GM19193 (cell line): Measurements from ENCODE around the gene OTOG.

Source experiments
- POLR2A ChIP-seq: IDR thresholded peaks from 4 replicates; pipeline ENCODE4 v1.6.1; 2011; ENCODE audit not compliant: insufficient read depth, insufficient read length; ENCODE audit errors: extremely low read depth

OTOG gene

DNA sequence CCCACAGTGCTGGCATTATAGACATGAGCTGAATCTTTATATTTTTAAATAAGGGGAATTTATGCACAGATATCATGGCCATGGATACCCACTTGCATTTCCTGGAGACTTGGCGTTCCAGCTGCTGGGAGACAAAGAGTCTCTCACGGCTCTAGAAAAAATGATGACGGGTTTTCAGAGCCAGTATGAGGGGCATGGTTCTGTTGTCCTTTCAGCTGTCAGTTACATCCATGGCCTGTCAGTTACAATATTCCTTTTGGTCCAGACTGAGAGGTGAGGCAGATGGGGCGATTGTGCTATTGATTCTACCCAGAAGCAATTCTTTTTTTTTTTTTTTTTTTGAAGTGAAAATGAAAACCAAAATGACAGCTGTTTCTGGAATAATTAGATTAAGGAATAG, 32.6 kb upstream of the OTOG start:
- TF ChIP-seq POLR2A, result no peak

DNA sequence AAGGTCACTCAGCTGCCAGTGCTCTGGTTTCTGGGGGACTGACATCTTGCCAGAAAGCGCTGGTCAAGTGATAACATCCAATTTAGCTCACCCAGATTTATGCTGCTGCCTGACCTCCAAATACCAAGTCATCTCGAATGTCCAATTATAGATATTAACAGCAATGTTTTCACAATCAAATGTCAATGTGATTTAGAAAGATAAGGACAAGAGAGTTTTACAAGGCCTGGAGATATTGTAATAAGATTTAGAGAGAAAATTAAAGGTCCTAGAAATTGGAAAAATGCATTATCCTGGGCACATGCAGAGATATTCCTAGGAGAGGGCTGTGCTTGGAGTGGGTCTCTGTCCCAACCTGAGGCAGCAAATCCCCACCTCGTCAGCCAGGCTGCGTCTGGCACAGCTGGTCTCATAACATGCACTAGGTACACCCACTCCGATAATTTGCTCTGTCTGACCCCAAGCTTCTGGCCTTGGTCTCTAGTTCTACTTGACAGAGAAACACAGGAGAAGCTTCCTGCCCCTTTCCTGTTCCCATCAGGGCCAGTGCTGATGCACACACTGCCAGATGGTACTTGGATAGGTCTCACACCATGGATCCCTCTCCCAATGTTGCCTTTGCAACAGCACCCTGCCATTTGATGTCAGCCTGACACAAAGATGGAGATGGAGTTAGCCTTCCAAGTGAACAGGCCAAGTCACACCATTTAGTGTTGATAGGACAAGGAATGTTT, 31.4 kb upstream of the OTOG start:
- no peak for TF ChIP-seq POLR2A

DNA sequence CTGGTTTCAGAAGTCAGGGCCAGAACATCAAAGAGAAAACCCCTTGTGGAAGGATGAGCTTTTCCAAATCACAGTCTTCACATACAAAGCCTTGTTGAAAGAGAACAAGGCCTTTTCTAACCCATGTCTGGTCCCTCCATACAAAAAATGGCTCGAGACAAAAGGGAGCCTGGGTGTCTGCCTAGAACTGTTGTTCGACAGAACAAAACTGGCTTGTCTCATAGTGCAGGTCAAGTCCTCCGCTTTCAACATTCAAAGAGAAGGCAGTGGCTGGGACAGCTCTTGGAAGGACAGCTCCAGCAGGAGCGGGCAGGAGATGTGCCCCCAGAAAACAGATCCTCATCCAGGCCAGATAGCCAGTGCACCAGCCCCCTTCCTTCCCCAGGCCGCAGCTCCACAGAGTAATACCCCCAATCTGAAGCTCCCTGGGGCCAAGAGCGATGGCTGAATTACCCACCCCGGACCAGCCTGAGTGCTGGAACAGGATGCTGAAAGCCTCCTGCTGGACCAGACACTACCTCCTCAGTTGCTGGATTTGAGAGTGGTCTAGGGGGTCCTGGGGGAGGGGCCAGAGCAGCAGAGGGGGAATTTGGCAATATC, 30.4 kb upstream of the OTOG start:
- no peak for TF ChIP-seq POLR2A

DNA sequence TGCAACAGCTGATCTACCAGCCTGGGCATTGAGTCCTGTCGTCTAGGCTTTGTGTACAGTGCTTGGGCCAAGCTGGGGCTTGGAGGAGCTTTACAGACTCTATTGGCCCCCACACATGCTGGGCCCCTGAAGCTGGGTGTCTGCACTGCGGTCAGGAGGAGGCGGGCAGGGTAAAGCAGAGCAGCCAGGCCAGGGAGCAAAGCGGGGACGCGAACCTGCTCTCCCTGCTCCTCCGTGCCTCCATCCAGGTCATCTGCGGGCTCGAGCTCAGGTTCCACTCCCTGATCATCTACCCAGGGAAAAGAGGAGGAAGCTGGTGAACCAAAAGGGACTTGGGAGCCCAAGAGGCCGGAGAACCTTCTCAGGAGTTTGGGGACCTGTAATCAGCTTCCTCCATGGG, 29.9 kb upstream of the OTOG start:
- TF ChIP-seq POLR2A, result no peak

DNA sequence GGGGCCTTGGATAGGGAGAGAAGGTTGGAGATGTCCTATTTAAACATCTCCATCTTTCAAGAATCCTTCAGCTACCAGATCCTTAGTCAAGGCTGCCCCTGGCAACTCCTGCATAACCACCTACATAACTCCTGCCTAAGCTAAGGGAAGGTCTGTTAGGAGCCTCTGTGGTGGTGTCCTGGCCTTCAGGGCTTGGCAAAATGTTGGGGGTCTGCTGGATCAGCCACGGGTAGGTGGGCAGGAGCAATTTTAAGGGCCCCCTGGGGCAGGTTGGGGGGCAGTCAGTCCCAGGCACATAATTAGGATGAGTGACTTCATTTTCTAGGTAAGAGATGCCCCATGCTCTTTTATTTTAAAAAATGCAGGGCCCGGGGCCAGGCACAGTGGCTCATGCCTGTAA, 28.7 kb upstream of the OTOG start:
- TF ChIP-seq POLR2A, result no peak

DNA sequence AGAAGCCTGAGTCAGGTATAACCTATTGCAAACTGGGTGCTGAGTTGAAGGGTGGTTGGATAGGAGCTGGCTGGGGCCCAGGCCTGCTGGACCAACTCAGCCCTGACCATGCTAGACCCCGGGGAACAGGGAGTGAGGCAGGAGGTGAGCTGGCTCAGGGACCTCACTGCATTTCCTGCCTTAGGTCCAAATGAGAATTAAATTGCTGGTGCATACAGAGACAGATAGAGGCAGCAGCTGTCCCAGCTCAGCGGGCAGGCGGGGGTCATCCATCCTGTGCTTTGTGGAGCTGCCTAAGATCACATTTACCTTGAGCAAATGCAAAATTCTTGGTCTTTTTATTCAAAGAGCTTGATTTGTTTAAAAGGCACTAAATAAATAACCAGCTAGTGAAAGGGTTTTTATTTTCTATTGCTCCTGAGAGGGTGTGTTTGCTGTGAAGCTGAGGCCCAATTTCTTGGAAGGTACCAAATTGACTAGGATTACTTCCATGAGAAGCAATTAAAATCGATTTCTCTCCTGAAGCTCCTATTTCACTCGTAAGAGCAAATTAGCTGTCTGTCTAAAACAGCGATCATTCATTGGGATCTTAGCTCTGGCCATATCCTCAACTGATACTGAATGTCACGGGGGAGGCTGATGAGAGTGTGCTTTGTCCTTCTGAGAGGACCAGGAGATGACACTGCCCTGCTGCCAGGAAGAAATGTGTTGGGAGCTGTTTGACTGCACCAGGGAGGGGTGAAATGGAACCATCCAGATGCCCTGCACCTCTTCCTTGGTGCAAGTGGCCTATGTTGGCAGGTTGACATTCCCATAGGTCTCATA, 27.8 kb upstream of the OTOG start:
- no peak for TF ChIP-seq POLR2A

DNA sequence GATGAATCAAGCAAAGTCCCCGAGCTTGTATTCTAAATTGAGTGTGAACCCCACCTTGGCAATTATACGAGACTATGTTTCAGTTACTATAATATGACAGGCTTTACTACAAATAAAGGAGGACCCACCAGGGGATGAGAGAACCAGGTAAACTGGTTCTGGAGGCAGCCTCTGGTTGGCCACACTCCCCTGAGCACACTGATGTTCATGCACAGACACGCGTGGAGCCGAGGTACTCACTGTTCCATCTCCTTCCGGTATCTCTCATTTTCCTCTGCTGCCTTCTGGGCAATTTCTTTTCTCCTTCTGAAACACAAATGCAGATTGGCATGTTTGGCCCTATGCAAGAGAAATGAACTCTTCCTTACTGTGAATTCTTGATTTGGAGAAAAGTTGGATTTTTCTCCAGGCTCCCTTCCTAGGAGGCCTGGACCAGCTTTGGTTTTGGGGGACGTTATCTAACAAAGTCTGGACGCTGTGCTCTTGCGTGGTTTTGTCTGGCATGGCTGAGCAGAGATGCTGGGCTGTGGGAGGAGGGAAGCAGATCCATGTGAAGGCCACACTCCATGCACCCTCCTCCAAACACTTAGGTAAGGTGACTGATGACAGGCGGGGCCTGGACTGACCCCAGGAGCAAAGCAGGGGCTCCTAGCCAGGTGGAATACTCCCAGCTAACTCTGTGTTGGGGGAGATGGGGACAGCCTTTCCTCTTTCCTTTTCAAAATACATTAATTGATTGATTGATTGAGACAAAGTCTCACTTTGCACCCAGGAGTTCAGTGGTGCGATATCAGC, 25.8 kb upstream of the OTOG start:
- no peak for TF ChIP-seq POLR2A

DNA sequence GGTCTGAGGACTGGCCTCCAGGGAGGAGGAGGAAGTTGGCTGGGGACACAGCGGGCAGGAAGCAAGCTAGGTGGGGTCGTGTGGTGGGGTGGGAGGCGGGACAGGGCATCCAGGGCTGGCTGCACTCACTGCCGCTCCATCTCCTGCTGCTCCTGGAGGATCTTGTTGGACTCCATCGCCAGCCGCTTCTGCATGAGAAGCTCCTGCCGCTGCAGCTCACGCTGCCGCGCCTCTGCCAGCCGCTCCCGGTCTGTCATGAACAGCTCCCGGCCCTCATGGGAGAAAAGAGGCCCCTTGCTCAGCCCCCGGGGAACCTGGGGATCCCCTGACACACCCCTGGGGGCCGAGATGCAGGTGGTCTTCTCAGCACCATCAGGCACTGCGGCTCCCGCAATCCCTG, 24.4 kb upstream of the OTOG start:
- no peak for TF ChIP-seq POLR2A

DNA sequence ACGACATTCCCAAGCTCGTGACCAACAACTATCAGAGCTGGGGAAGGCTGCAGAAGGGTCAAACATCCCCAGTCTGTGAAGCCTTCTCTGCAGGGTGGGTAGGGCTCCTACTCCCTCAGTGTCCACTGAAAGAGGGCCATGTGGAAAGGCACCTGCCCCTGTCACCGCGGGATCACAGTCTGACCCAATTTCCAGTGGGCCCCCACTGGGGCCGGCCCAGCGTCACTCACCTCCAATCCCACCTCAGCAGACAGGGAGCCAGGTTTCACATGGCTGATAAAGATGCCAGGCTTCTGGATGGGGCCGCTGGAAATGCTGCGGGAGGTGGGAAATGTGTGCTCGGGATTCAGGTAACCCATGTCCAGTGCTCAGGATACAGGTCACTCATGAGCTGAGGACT, 22.8 kb upstream of the OTOG start:
- no peak for TF ChIP-seq POLR2A

DNA sequence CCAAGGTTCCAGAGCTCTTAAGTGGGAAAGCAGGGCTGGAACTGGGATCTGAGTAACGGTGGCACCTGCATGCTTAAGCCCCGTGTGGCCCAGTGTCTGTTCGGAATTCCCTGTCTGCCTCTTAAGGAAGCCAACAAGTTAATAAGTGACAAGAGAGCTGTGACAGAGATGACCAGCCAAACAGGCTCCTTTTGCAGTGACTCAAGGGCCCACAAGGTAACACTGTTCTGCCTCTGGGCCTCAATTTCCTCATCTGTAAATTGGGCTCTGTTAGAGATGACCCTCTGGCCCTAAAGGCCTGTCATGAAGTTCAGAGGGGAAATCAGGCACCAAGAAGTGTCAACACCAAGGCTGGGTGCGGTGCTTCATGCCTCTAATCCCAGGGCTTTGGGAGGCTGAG, 21.5 kb upstream of the OTOG start:
- TF ChIP-seq POLR2A, result no peak

DNA sequence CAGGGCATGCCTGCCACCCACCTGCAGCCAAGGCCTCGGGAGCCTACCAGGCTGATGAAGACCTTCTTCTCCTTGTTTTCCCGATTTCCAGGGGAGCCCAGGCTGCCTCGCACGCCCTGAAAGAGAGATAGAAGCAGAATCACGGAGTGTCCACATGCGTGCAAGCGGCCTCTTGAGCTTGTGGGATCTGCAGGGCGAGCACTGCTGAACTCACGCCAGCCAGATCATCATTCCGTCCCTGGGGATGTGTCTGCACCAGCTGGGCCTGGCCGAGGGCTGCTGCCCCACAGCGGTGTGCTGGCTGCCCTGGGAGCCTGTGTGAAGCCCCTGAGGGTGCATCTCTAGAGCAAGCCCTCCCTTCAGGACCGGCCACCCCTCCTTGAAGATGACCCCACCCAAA, 20.7 kb upstream of the OTOG start:
- no peak for TF ChIP-seq POLR2A

DNA sequence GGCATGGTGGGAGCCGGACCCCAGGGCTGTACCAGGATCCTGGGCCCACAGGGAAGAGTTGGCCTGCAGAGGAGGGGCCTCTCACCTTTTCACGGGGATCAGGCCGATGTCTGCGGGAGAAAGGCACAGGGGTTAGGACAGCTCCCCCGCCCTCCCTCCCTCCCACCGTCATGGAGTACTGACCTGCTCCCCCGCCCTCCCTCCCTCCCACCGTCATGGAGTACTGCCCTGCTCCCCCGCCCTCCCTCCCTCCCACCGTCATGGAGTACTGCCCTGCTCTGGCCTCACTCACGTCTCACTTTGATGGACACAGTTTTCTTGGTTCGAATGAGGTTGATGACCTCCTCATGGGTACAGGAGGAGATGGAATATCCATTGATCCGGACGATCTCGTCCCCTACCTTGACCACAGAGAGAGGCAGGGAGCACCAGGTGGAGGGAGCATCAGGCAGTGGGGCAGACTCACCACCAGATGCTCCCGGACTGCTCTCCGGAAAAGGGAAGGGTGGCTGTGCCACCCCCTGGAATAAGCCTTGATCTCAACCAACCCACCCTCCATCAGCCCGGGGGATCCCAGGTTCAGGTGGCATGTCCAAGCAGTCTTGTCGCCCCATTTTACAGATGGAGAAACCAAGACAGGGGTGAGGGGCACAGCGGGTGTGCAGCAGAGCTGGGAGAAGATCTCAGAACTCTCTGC, 20.0 kb upstream of the OTOG start:
- no peak for TF ChIP-seq POLR2A

DNA sequence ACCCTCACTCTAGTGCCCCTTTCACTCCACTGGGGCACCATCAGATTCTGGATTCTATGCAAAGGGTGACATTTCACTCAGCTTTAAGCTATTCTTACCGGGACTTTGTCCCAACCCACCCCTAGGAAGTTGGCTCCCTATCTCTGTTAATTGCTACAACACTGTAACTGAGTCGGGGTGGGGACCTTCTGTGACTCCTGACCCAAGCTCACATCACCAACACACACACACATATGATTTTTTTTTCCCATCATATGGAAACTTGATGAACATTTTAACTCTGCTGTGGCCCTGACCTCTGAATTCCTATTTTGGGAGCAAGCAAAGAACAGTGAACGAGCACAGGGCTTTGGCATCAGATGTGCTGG, 19.4 kb upstream of the OTOG start:
- TF ChIP-seq POLR2A, result no peak

DNA sequence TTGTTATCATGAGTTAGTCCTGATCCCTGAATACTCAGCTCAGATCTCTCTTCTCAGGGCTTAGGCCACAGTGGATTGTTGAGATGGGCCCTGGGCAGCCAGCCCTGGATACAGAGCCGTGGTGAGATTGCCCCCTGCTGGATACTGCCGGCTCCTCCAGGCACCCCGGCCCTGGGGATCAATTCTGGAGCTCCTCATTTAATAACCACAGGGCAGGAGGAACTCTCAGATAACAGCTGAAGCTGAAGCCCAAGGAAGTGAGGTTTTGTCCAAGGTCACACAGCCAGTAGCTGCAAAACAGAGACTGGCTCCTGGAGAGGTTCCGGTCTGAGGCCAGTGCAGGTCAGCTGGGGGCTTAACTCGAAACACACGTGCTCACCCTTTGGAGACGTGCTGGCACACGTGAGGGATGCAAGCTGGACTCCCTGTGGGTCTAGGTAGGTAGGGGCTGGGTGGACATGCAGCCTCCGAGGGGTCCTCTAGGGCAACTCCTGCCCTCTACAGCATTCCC, 18.8 kb upstream of the OTOG start:
- TF ChIP-seq POLR2A, result no peak

DNA sequence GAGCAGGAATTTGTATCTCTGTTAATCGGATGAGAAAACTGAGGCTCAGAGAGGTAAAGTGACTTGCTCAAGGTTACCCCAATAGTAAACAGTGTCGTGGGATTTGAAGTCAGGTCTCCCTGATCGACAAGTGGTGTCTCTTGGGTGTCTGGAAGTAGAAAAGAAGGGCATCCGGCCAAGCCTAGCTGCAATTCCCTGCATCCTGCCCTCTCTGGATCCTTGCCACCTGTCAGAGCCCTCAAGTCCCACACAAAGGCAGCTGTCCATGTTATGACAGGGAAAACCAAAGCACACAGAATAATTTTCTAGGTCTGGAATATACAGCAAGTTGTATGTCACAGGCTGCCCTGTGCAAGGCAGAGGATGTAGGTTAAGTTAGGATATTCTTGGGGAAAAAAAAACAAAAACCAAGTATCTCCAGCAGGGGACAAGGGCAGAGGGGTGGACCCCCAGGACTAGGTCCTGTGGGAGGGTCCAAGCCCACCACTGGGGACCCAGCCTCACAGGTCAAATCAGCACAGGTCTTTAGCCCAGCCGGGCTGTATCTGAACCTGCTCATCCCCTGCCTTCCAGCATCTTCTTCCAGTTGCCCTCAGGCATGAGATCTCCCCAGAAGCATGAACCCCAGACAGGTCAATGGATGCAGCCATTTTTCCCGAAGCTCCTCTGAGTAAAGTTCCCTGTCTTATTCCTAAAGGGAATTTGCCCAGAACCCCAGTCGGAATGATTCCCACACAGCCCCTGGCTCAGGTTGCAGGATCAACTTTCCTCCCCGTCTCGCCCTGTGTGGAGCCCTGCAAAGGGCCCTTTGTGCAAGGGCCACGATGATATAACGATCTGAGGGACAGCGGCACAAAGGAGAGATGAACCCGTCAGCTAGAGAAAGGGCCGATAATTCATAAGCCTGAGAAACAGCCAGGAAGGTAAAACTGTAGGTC, 17.9 kb upstream of the OTOG start:
- no peak for TF ChIP-seq POLR2A
